A549 (cell line): ENCODE measurements around the gene SLC7A10. TPM values are rescaled to one million over a fixed set of nuclear protein-coding genes. Genes with fewer than 3 reads are reported as not detected.

Experiments used
- ATAC-seq, 2 experiments: fragments of 200-7000 bp in 1 of 2; fragments of >200 bp in 1 of 2; cut with Nextera tagmentation in 1 of 2; cut with Tn5 transposase in 1 of 2; 3 replicates each; pipeline versions ENCODE4 v1.8.0 to v1.9.1; 2018 to 2020; ENCODE audit warnings: mild to moderate bottlenecking in 1 of 2, moderate library complexity in 1 of 2
- CTCF ChIA-PET: fragments of 300-600 bp; sonication (Branson Sonifier 250); formaldehyde crosslinking; extraction: SDS; loops from one replicate; lab custom pipeline; 2021; ENCODE audit warnings: antibody characterized with exemption, inconsistent platforms; lab: Yijun Ruan, JAX
- POLR2A ChIA-PET: fragments of 350-600 bp; formaldehyde crosslinking; extraction: SDS; loops from one replicate; lab custom pipeline; 2021; ENCODE audit warnings: antibody characterized with exemption, inconsistent platforms; lab: Yijun Ruan, JAX
- DNase-seq, 2 experiments: peaks; one replicate each; pipeline versions ENCODE4 v3.0.0 to v3.0.0-alpha.2; 2011 to 2016; ENCODE audit warnings: low read depth in 1 of 2, low spot score in 1 of 2
- FAIRE-seq: peaks from 2 replicates; lab custom pipeline; 2011; peaks lifted over from hg19 to GRCh38; lab: Jason Lieb, UNC
- H3K27ac ChIP-seq, 2 experiments: fragments of >200 bp; sonication (Bioruptor Twin); formaldehyde crosslinking; 3 replicates each; pipeline ENCODE4 v1.5.1; 2016 to 2017
- H3K4me1 ChIP-seq: fragments of >200 bp; sonication (Bioruptor Twin); formaldehyde crosslinking; 3 replicates; pipeline ENCODE4 v1.6.1; 2016
- H3K4me2 ChIP-seq: fragments of >200 bp; sonication (Bioruptor Twin); formaldehyde crosslinking; 3 replicates; pipeline ENCODE4 v1.6.1; 2016
- H3K4me3 ChIP-seq: fragments of >200 bp; sonication (Bioruptor Twin); formaldehyde crosslinking; 3 replicates; pipeline ENCODE4 v1.5.1; 2016
- H3K9me3 ChIP-seq: fragments of >200 bp; sonication (Bioruptor Twin); formaldehyde crosslinking; 3 replicates; pipeline ENCODE4 v1.6.1; 2016
- ATOH8 ChIP-seq: fragments of 250-450 bp; sonication (Bioruptor Pico); IDR thresholded peaks from 2 replicates; pipeline ENCODE4 v1.5.0; 2020; ENCODE audit warnings: low read depth, mild to moderate bottlenecking, moderate library complexity
- CBX2 ChIP-seq: fragments of 200-600 bp; sonication (generic); IDR thresholded peaks from 2 replicates; pipeline ENCODE4 v1.6.1; 2016; ENCODE audit warnings: low read depth, mild to moderate bottlenecking, borderline replicate concordance
- CHD4 ChIP-seq: fragments of 200-600 bp; sonication (generic); IDR thresholded peaks from 2 replicates; pipeline ENCODE4 v1.6.1; 2016; ENCODE audit warnings: antibody characterized with exemption, mild to moderate bottlenecking, borderline replicate concordance
- EHF ChIP-seq: fragments of 250-450 bp; sonication (Bioruptor Pico); IDR thresholded peaks from 2 replicates; pipeline ENCODE4 v1.5.0; 2020; ENCODE audit warnings: mild to moderate bottlenecking
- FOSL2 ChIP-seq, 2 experiments: fragments of 450-650 bp in 1 of 2; fragments of >200 bp in 1 of 2; sonication (Bioruptor Twin) in 1 of 2; formaldehyde crosslinking; IDR thresholded peaks; 2 replicates each; pipeline versions ENCODE4 v1.5.0 to v1.6.1; 2016 to 2020; ENCODE audit warnings: mild to moderate bottlenecking in 1 of 2, moderate library complexity in 1 of 2
- HOXB13 ChIP-seq: fragments of 250-450 bp; sonication (Bioruptor Pico); IDR thresholded peaks from 2 replicates; pipeline ENCODE4 v1.5.0; 2020; ENCODE audit warnings: low read depth, mild to moderate bottlenecking, moderate library complexity
- JUNB ChIP-seq: fragments of >200 bp; sonication (Bioruptor Twin); formaldehyde crosslinking; IDR thresholded peaks from 2 replicates; pipeline ENCODE4 v1.6.1; 2016
- MAFK ChIP-seq: fragments of 450-650 bp; IDR thresholded peaks from 2 replicates; pipeline ENCODE4 v1.6.1; 2014; ENCODE audit not compliant: partially characterized antibody
- NR3C1 ChIP-seq: fragments of >200 bp; sonication (Bioruptor Twin); formaldehyde crosslinking; IDR thresholded peaks from 3 replicates; pipeline ENCODE4 v1.6.1; 2017
- PBX3 ChIP-seq: IDR thresholded peaks from 2 replicates; pipeline ENCODE4 v1.6.1; 2012
- POLR2A ChIP-seq: IDR thresholded peaks from 2 replicates; pipeline ENCODE4 v1.6.1; 2012; ENCODE audit warnings: mild to moderate bottlenecking, low read length
- POLR2AphosphoS2 ChIP-seq: conservative IDR thresholded peaks from 2 replicates; pipeline ENCODE4 v1.6.1; 2012; ENCODE audit warnings: low read length, improper control_type of control experiment, inconsistent platforms
- RARB ChIP-seq: fragments of 250-450 bp; sonication (Bioruptor Pico); IDR thresholded peaks from 2 replicates; pipeline ENCODE4 v1.8.0; 2021; ENCODE audit warnings: mild to moderate bottlenecking, moderate library complexity
- SMC3 ChIP-seq: fragments of >200 bp; sonication (Bioruptor Twin); formaldehyde crosslinking; IDR thresholded peaks from 3 replicates; pipeline ENCODE4 v1.6.1; 2018; ENCODE audit warnings: inconsistent platforms
- TP53 ChIP-seq: fragments of 250-450 bp; sonication (Bioruptor Pico); IDR thresholded peaks from 2 replicates; pipeline ENCODE4 v1.5.0; 2021; ENCODE audit warnings: mild to moderate bottlenecking, moderate library complexity
- ZC3H11A ChIP-seq: fragments of 450-650 bp; IDR thresholded peaks from 2 replicates; pipeline ENCODE4 v1.6.1; 2014; ENCODE audit warnings: antibody characterized with exemption, mild to moderate bottlenecking
- ZNF302 ChIP-seq: fragments of 250-450 bp; sonication (Bioruptor Pico); IDR thresholded peaks from 2 replicates; pipeline ENCODE4 v1.9.0; 2021; ENCODE audit warnings: inconsistent platforms, mild to moderate bottlenecking, moderate library complexity
- ZSCAN20 ChIP-seq: fragments of 250-450 bp; sonication (Bioruptor Pico); IDR thresholded peaks from 2 replicates; pipeline ENCODE4 v1.8.0; 2022; ENCODE audit warnings: mild to moderate bottlenecking, moderate library complexity
- WGBS: methylation state at CpG from one replicate; pipeline ENCODE4 v1.1.6; 2017; ENCODE audit errors: missing lambda C conversion rate; 5-methylcytosine and 5-hydroxymethylcytosine counted together
- polyA plus RNA-seq, 4 experiments: library from polyadenylated mRNA; depleted of rRNA in 3 of 4; stranded (reverse); fragments of >200 nt; fragmentation: RNase III in 1 of 4; extraction: RNeasy Plus Mini Kit Qiagen cat#74134 plus additional on column Dnase treatment in 1 of 4; gene quantifications; 2 replicates in 3 of 4; 3 replicates in 1 of 4; pipeline ENCODE4 v1.2.3, GENCODE V29; 2011 to 2017

Gene SLC7A10
- polyA plus RNA-seq, 2 of the 4 experiments (the other 2 are of a cell fraction): 0.05 to 0.26 TPM

- no peak for TF ChIP-seq MAFK
- TF ChIP-seq POLR2AphosphoS2: no peak
- TF ChIP-seq, all 56 proteins: peak for 0
Observed at GRCh38 chr19:33161201-33161600, 64.4 kb downstream of the SLC7A10 start (continued).

- no peak for TF ChIP-seq POLR2A
- TF ChIP-seq FOSL2 (IDR thresholded peaks at IDR 0.05): no peak
- TF ChIP-seq FOSL2 (CRISPR knock-in tag; IDR thresholded peaks at IDR 0.05): no peak
- TF ChIP-seq CHD4: no peak
- no peak for TF ChIP-seq RARB (CRISPR knock-in tag)
- TF ChIP-seq ATOH8 (CRISPR knock-in tag): no peak
- TF ChIP-seq HOXB13 (CRISPR knock-in tag): no peak
- no peak for TF ChIP-seq EHF (CRISPR knock-in tag)
- no peak for TF ChIP-seq PBX3
- no peak for TF ChIP-seq NR3C1
- no peak for TF ChIP-seq SMC3
- no peak for TF ChIP-seq TP53
- no peak for TF ChIP-seq JUNB
- no peak for TF ChIP-seq CBX2
- TF ChIP-seq ZNF302 (CRISPR knock-in tag): no peak
- TF ChIP-seq ZSCAN20: no peak
- Histone ChIP-seq H3K4me2 (no peak overlapping the region), H3K4me1 (peaks cover 7% of the 10 kb centered on the region; the same call in 2 of the 3 replicates), H3K9me3 (no peaks in the 10 kb centered on the region), H3K27ac (no peak overlapping the region), H3K4me3 (no peak overlapping the region)
- DNase-seq: no peak
- CTCF ChIA-PET: interaction anchor here (0.5 to 14.6 kb wide), 13 partner anchors 10 to 456 kb away, joined by 3 to 113 read pairs (median 6); no protein-coding TSS in a partner anchor
- WGBS: 85% methylated on average over 8 of the region's 8 CpGs
- POLR2A ChIA-PET: interaction anchor here (0.6 to 4.0 kb wide), 2 partner anchors 16 to 95 kb away, joined by 6 to 28 read pairs; partner anchors contain the start of gene RHPN2
- FAIRE-seq: no peak
- no peak for ATAC-seq
Observed at GRCh38 chr19:33159893-33160292, 65.8 kb downstream of the SLC7A10 start.

- FAIRE-seq: no peak
- CTCF ChIA-PET: interaction anchor here (1.0 to 14.6 kb wide), 10 partner anchors 9 to 183 kb away, joined by 3 to 113 read pairs (median 10); no protein-coding TSS in a partner anchor
Observed at GRCh38 chr19:33159149-33159548, 66.5 kb downstream of the SLC7A10 start.

More at GRCh38 chr19:33159149-33159548, 66.5 kb downstream of the SLC7A10 start:
- TF ChIP-seq EHF (CRISPR knock-in tag) (no peak), ZC3H11A (peak; percentile 99)
- Histone ChIP-seq H3K9me3 (no peaks in the 10 kb centered on the region), H3K4me2 (no peak overlapping the region), H3K4me3 (no peak overlapping the region), H3K4me1 (peaks cover 7% of the 10 kb centered on the region; the same call in 2 of the 3 replicates), H3K27ac (no peak overlapping the region)
- DNase-seq (no peak), ATAC-seq (no peak)
- 95% methylated on average over 4 of the region's 4 CpGs for WGBS
- POLR2A ChIA-PET: interaction anchor here (4.0 kb wide), 1 partner anchor 17 kb away, joined by 28 read pairs; no protein-coding TSS in a partner anchor

Other genes with a start within 250 kb of the SLC7A10 start
- gene RHPN2, start 161.0 kb downstream of the SLC7A10 start, polyA plus RNA-seq (2011; rRNA removed): 140 and 162 TPM in 2 replicates
- 55.4 to 68.1 TPM (median 60.5 TPM) in 3 replicates for gene RHPN2, start 161.0 kb downstream of the SLC7A10 start, polyA plus RNA-seq (2017; fragmentation: RNase III; extraction: RNeasy Plus Mini Kit Qiagen cat#74134 plus additional on column Dnase treatment)
- gene GPATCH1, start 144.7 kb downstream of the SLC7A10 start, polyA plus RNA-seq (2011; rRNA removed): 19.0 and 24.2 TPM in 2 replicates
- gene GPATCH1, start 144.7 kb downstream of the SLC7A10 start, polyA plus RNA-seq (2017; fragmentation: RNase III; extraction: RNeasy Plus Mini Kit Qiagen cat#74134 plus additional on column Dnase treatment): 12.1 to 15.4 TPM (median 13.9 TPM) in 3 replicates
- 0.04 and 0.07 TPM in 2 replicates for gene WDR88, start 93.7 kb downstream of the SLC7A10 start, polyA plus RNA-seq (2011; rRNA removed)
- gene WDR88, start 93.7 kb downstream of the SLC7A10 start, polyA plus RNA-seq (2017; fragmentation: RNase III; extraction: RNeasy Plus Mini Kit Qiagen cat#74134 plus additional on column Dnase treatment): not detected in 3 replicates
- gene LRP3, start 31.5 kb downstream of the SLC7A10 start, polyA plus RNA-seq (2011; rRNA removed): 10.9 and 16.1 TPM in 2 replicates
- 22.7 to 25.1 TPM (median 24.5 TPM) in 3 replicates for gene LRP3, start 31.5 kb downstream of the SLC7A10 start, polyA plus RNA-seq (2017; fragmentation: RNase III; extraction: RNeasy Plus Mini Kit Qiagen cat#74134 plus additional on column Dnase treatment)
- gene CEBPA, start 76.7 kb upstream of the SLC7A10 start, polyA plus RNA-seq (2011; rRNA removed): 3.5 and 4.3 TPM in 2 replicates
- 6.2 to 6.6 TPM (median 6.3 TPM) in 3 replicates for gene CEBPA, start 76.7 kb upstream of the SLC7A10 start, polyA plus RNA-seq (2017; fragmentation: RNase III; extraction: RNeasy Plus Mini Kit Qiagen cat#74134 plus additional on column Dnase treatment)
- gene CEBPG, start 147.9 kb upstream of the SLC7A10 start, polyA plus RNA-seq (2011; rRNA removed): 104 and 138 TPM in 2 replicates
- gene CEBPG, start 147.9 kb upstream of the SLC7A10 start, polyA plus RNA-seq (2017; fragmentation: RNase III; extraction: RNeasy Plus Mini Kit Qiagen cat#74134 plus additional on column Dnase treatment): 34.0 to 35.7 TPM (median 34.3 TPM) in 3 replicates